ENCODE data around the gene HAUS7. TPM values are rescaled to one million over a fixed set of nuclear protein-coding genes. Genes with fewer than 3 reads are reported as not detected.

The HAUS7 gene
- total RNA-seq, 1 experiment from 2014 or later: 46.5 TPM

- H3K36me3 Mint-ChIP-seq: no peaks in the 10 kb centered on the region
- peaks cover 36% of the 10 kb centered on the region for H3K27me3 Mint-ChIP-seq (ENCODE audit: low read depth)
- ATAC-seq (no peak), DNase-seq (ENCODE audit: low spot score) (no peak)
- no peak overlapping the region for H3K4me3 Mint-ChIP-seq
- no peak overlapping the region for H3K27ac Mint-ChIP-seq
- ChIA-PET CTCF (interaction anchor here (0.7 to 1.3 kb wide), 6 partner anchors 15 to 50 kb away, joined by 3 to 7 read pairs (median 4); partner anchors contain the start of gene BGN), POLR2A (no interaction called here)
- H3K9me3 Mint-ChIP-seq: no peaks in the 10 kb centered on the region
- peaks cover 15% of the 10 kb centered on the region for H3K4me1 Mint-ChIP-seq
- TF ChIP-seq IRF2 (CRISPR knock-in tag; IDR thresholded peaks at IDR 0.05; ENCODE audit: borderline replicate concordance, low read depth) (no peak), GABPB1 (CRISPR knock-in tag; IDR thresholded peaks at IDR 0.05) (no peak), ZNF416 (CRISPR knock-in tag; IDR thresholded peaks at IDR 0.05) (no peak), NR2C2 (CRISPR knock-in tag; IDR thresholded peaks at IDR 0.05) (no peak), ZBTB21 (CRISPR knock-in tag; IDR thresholded peaks at IDR 0.05; ENCODE audit: borderline replicate concordance) (no peak), CREB1 (CRISPR knock-in tag; IDR thresholded peaks at IDR 0.05) (no peak), ARID4B (CRISPR knock-in tag; IDR thresholded peaks at IDR 0.05; ENCODE audit: borderline replicate concordance) (no peak), GTF2I (CRISPR knock-in tag; conservative IDR thresholded peaks at IDR 0.05) (no peak), ETV6 (CRISPR knock-in tag; IDR thresholded peaks at IDR 0.05) (no peak), AFF4 (CRISPR knock-in tag; IDR thresholded peaks at IDR 0.05; ENCODE audit: borderline replicate concordance) (no peak)
- TF ChIP-seq, protein P1, sequence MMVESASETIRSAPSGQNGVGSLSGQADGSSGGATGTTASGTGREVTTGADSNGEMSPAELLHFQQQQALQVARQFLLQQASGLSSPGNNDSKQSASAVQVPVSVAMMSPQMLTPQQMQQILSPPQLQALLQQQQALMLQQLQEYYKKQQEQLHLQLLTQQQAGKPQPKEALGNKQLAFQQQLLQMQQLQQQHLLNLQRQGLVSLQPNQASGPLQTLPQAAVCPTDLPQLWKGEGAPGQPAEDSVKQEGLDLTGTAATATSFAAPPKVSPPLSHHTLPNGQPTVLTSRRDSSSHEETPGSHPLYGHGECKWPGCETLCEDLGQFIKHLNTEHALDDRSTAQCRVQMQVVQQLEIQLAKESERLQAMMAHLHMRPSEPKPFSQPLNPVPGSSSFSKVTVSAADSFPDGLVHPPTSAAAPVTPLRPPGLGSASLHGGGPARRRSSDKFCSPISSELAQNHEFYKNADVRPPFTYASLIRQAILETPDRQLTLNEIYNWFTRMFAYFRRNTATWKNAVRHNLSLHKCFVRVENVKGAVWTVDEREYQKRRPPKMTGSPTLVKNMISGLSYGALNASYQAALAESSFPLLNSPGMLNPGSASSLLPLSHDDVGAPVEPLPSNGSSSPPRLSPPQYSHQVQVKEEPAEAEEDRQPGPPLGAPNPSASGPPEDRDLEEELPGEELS (CRISPR knock-in tag; IDR thresholded peaks at IDR 0.05): no peak
- TF ChIP-seq, protein P2, sequence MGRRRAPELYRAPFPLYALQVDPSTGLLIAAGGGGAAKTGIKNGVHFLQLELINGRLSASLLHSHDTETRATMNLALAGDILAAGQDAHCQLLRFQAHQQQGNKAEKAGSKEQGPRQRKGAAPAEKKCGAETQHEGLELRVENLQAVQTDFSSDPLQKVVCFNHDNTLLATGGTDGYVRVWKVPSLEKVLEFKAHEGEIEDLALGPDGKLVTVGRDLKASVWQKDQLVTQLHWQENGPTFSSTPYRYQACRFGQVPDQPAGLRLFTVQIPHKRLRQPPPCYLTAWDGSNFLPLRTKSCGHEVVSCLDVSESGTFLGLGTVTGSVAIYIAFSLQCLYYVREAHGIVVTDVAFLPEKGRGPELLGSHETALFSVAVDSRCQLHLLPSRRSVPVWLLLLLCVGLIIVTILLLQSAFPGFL (CRISPR knock-in tag; IDR thresholded peaks at IDR 0.05; ENCODE audit: borderline replicate concordance): no peak
- TF ChIP-seq, protein P3, sequence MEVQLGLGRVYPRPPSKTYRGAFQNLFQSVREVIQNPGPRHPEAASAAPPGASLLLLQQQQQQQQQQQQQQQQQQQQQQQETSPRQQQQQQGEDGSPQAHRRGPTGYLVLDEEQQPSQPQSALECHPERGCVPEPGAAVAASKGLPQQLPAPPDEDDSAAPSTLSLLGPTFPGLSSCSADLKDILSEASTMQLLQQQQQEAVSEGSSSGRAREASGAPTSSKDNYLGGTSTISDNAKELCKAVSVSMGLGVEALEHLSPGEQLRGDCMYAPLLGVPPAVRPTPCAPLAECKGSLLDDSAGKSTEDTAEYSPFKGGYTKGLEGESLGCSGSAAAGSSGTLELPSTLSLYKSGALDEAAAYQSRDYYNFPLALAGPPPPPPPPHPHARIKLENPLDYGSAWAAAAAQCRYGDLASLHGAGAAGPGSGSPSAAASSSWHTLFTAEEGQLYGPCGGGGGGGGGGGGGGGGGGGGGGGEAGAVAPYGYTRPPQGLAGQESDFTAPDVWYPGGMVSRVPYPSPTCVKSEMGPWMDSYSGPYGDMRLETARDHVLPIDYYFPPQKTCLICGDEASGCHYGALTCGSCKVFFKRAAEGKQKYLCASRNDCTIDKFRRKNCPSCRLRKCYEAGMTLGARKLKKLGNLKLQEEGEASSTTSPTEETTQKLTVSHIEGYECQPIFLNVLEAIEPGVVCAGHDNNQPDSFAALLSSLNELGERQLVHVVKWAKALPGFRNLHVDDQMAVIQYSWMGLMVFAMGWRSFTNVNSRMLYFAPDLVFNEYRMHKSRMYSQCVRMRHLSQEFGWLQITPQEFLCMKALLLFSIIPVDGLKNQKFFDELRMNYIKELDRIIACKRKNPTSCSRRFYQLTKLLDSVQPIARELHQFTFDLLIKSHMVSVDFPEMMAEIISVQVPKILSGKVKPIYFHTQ (CRISPR knock-in tag; IDR thresholded peaks at IDR 0.05): no peak
Measured at GRCh38 chrX:153475751-153476281, 5.4 kb upstream of the HAUS7 start.

Measured in WTC11 (cell line).